HEK293T (cell line): ENCODE data around the gene SCART1.

Experiments
- FOXM1 ChIP-seq: fragments of 450-650 bp; IDR thresholded peaks from 2 replicates; pipeline ENCODE4 v1.6.1; 2017; ENCODE audit warnings: mild to moderate bottlenecking, borderline replicate concordance
- NFRKB ChIP-seq: fragments of 450-650 bp; IDR thresholded peaks from 2 replicates; pipeline ENCODE4 v1.6.1; 2016; ENCODE audit warnings: mild to moderate bottlenecking, moderate library complexity
- SP1 ChIP-seq: fragments of 450-650 bp; IDR thresholded peaks from 2 replicates; pipeline ENCODE4 v1.6.1; 2017
- SUZ12 ChIP-seq: fragments of 450-650 bp; IDR thresholded peaks from 2 replicates; pipeline ENCODE4 v1.6.1; 2016; ENCODE audit warnings: mild to moderate bottlenecking
- ZNF384 ChIP-seq: fragments of 450-650 bp; IDR thresholded peaks from 2 replicates; pipeline ENCODE4 v1.6.1; 2016

DNA sequence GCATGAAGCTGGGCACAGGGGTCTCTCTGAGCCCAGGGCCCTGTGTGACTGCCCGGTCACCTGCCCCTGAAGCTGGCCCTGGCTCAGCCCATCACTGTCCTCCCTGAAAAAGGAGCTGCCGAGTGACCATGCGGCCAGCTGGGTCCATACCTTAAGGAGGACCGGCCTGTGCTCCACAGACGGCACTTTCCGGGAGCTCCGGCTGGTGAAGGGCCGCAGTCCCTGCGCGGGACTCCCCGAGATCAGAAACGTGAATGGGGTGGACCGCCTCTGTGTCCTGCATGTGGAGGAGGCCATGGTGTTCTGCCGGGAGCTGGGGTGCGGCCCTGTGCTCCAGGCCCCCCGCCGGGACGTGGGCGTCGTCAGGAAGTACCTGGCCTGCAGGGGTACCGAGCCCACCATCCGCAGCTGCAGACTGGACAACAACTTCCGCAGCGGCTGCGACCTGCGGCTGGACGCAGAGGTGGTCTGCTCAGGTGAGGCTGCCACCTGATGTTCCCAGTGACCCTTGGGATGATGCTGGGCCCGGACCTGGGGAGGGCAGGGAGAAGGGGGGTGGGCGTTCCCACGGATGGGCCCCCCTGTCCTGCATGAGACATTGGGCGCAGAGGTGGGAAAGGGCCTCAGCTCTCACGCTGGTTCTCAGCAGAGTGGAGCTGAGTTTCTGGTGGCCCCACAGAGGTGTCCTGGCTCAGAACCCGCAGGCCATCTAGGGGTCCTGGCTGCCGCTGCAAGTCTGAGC, 3.5 kb downstream of the SCART1 start:
- TF ChIP-seq SP1, result no peak
- no peak for TF ChIP-seq NFRKB
- TF ChIP-seq SUZ12, result no peak
- no peak for TF ChIP-seq FOXM1
- no peak for TF ChIP-seq ZNF384
